Breast epithelium (tissue), 4 donors: ENCODE measurements around the gene CITED2. TPM values are rescaled to one million over a fixed set of nuclear protein-coding genes. Genes with fewer than 3 reads are reported as not detected.

Experiments used
- DNase-seq, 2 donors: peaks; one replicate each; pipeline ENCODE4 v3.0.0-alpha.2; 2019; ENCODE audit warnings: low spot score in 2 of 2
- H3K27ac ChIP-seq, 2 donors: fragments of 200-600 bp; sonication (generic) in 1 of 2; one replicate each; pipeline ENCODE4 v1.5.1; 2016 to 2019; ENCODE audit warnings: mild to moderate bottlenecking in 1 of 2
- H3K27me3 ChIP-seq, 2 donors: fragments of 200-600 bp; sonication (generic) in 1 of 2; one replicate each; pipeline versions ENCODE4 v1.5.1 to v1.6.0; 2017 to 2019; ENCODE audit warnings: control low read depth in 1 of 2, mild to moderate bottlenecking in 1 of 2
- H3K36me3 ChIP-seq: fragments of 200-600 bp; one replicate; pipeline ENCODE4 v1.5.1; 2019
- H3K4me1 ChIP-seq, 2 donors: fragments of 200-600 bp; sonication (generic); one replicate each; pipeline ENCODE4 v1.5.1; 2016 to 2019; ENCODE audit warnings: control low read depth in 1 of 2
- H3K4me3 ChIP-seq, 3 donors: fragments of 200-600 bp; sonication (generic); 1 replicate in 2 of 3; 2 replicates in 1 of 3; pipeline ENCODE4 v1.5.1; 2016 to 2019; ENCODE audit warnings: mild to moderate bottlenecking in 3 of 3, moderate library complexity in 2 of 3
- H3K9me3 ChIP-seq, 2 donors: fragments of 200-600 bp; sonication (generic) in 1 of 2; one replicate each; pipeline ENCODE4 v1.5.1; 2016 to 2019; ENCODE audit warnings: control low read depth in 1 of 2
- CTCF ChIP-seq, 3 donors: fragments of 450-650 bp; IDR thresholded peaks; one replicate each; pipeline ENCODE4 v1.5.1; 2016 to 2017; ENCODE audit warnings: antibody characterized with exemption in 3 of 3, mild to moderate bottlenecking in 3 of 3, moderate library complexity in 3 of 3
- POLR2A ChIP-seq: fragments of 450-650 bp; IDR thresholded peaks from one replicate; pipeline ENCODE4 v1.6.1; 2016; ENCODE audit warnings: antibody characterized with exemption, mild to moderate bottlenecking, moderate library complexity
- POLR2AphosphoS5 ChIP-seq, 3 donors: sonication (generic); formaldehyde crosslinking; IDR thresholded peaks; one replicate each; pipeline ENCODE4 v1.6.1; 2017; ENCODE audit warnings: antibody characterized with exemption in 3 of 3
- intact Hi-C: fragments of 100-400 bp; cut with DNase I; formaldehyde crosslinking; loops from one replicate; pipeline ENCODE4 v1.15.1; 2023; ENCODE audit warnings: low total_unique reads
- total RNA-seq, 3 donors: library from RNA; depleted of rRNA; stranded (reverse); fragments of >200 nt; gene quantifications; one replicate each; pipeline ENCODE4 v1.1.0, GENCODE V29; 2016

Gene CITED2
- total RNA-seq, 3 donors from 2014 or later: 211 to 342 (median 300) TPM

GRCh38 chr6:139406577-139407343 lies 32.3 kb upstream of the CITED2 start:
- Histone ChIP-seq H3K36me3 (no peaks in the 10 kb centered on the region), H3K9me3 (no peaks in the 10 kb centered on the region), H3K27ac (no peak overlapping the region), H3K4me3 (no peak overlapping the region), H3K27me3 (no peaks in the 10 kb centered on the region), H3K4me1 (peaks cover 0 to 5% of the 10 kb centered on the region in 2 donors)
- intact Hi-C loops: no loop called here
- TF ChIP-seq CTCF (IDR thresholded peaks at IDR 0.05) (no peak), POLR2AphosphoS5 (IDR thresholded peaks at IDR 0.05) (no peak)
- no peak for DNase-seq

GRCh38 chr6:139402876-139403386 lies 28.5 kb upstream of the CITED2 start:
- intact Hi-C loops: no loop called here
- no peak for DNase-seq
- H3K27ac ChIP-seq: peak overlapping the region in 1 of 2 donors; percentile 77

GRCh38 chr6:139398658-139399057 lies 24.2 kb upstream of the CITED2 start:
- Histone ChIP-seq H3K27ac (no peak overlapping the region), H3K4me3 (no peak overlapping the region), H3K27me3 (no peaks in the 10 kb centered on the region), H3K4me1 (no peaks in the 10 kb centered on the region), H3K36me3 (no peaks in the 10 kb centered on the region), H3K9me3 (no peaks in the 10 kb centered on the region)
- no peak for DNase-seq
- intact Hi-C loops: no loop called here
- TF ChIP-seq POLR2A: no peak
- no peak for TF ChIP-seq CTCF (IDR thresholded peaks at IDR 0.05)

More at GRCh38 chr6:139402876-139403386, 28.5 kb upstream of the CITED2 start:
- TF ChIP-seq POLR2A (no peak), POLR2AphosphoS5 (IDR thresholded peaks at IDR 0.05) (peak in 1 of 3 donors; percentile 26)
- Histone ChIP-seq H3K9me3 (no peaks in the 10 kb centered on the region), H3K27me3 (no peaks in the 10 kb centered on the region), H3K36me3 (no peaks in the 10 kb centered on the region), H3K4me1 (peaks cover 0 to 4% of the 10 kb centered on the region in 2 donors), H3K4me3 (peak overlapping the region in 1 of 3 donors; percentile 6)

GRCh38 chr6:139395891-139396301 lies 21.4 kb upstream of the CITED2 start:
- no peaks in the 10 kb centered on the region for H3K9me3 ChIP-seq
- DNase-seq: no peak
- TF ChIP-seq CTCF (IDR thresholded peaks at IDR 0.05): no peak
- TF ChIP-seq POLR2A: no peak
- TF ChIP-seq POLR2AphosphoS5 (IDR thresholded peaks at IDR 0.05): no peak
- H3K36me3 ChIP-seq: no peaks in the 10 kb centered on the region
- no peaks in the 10 kb centered on the region for H3K27me3 ChIP-seq
- H3K27ac ChIP-seq: no peak overlapping the region
- no peaks in the 10 kb centered on the region for H3K4me1 ChIP-seq
- intact Hi-C loops: no loop called here
- H3K4me3 ChIP-seq: no peak overlapping the region

GRCh38 chr6:139395371-139395770 lies 20.9 kb upstream of the CITED2 start:
- DNase-seq: no peak
- Histone ChIP-seq H3K4me3 (no peak overlapping the region), H3K36me3 (no peaks in the 10 kb centered on the region), H3K9me3 (no peaks in the 10 kb centered on the region), H3K27ac (no peak overlapping the region), H3K4me1 (no peaks in the 10 kb centered on the region), H3K27me3 (no peaks in the 10 kb centered on the region)
- no peak for TF ChIP-seq CTCF (IDR thresholded peaks at IDR 0.05)
- TF ChIP-seq POLR2AphosphoS5 (IDR thresholded peaks at IDR 0.05): no peak
- intact Hi-C loops: no loop called here
